NCI-H2196 treated with DMSO at 0.1 percent for 48 hours (cell line): Measurements from ENCODE around the gene AKAP13.
"Not testable (repeated sequence)": the region's sequence is repeated elsewhere in the genome, so short reads cannot be mapped to it uniquely, and the experiment has no call there.

Experiments
- DNase-seq: peaks from one replicate; lab custom pipeline; 2025; ENCODE audit not compliant: unreplicated experiment; lab: John Stamatoyannopoulos, UW

AKAP13 gene

DNA sequence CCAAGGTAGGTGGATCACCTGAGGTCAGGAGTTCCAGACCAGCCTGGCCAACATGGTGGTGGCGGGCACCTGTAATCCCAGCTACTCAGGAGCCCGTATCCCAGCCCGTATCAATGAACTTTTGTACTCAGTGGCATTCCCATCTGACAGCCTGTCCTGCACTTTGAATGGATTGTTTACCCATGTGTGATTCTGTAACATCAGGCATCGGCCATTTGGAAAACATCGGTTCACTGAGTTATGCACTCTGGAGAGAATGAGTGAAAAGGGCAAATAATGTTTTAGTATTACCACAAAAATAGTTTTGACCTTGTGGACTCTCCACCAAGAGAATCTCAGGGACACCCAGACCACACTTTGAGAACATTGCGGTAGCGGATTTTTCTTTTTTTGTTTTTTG lies 400.7 kb downstream of the AKAP13 start:
- no peak for DNase-seq

DNA sequence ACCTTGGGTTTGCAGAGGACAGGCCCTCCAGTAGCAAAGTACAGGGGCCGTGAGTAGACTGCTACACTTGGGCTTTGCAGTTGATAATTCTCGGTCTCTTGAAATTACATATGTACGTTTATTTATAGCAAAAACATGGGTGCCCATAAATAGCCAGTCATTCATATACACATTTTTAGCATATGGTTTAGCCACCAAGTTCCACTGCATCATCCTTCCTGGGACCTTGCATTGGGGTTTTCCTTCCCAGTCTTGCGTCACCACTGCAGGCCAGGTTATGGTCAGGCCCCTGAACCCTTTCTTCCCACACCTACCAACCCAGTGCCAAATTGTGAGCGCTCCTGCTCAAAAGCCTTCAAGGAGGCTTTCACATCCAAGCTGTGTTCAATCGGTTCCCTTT lies 401.7 kb downstream of the AKAP13 start:
- no peak for DNase-seq

DNA sequence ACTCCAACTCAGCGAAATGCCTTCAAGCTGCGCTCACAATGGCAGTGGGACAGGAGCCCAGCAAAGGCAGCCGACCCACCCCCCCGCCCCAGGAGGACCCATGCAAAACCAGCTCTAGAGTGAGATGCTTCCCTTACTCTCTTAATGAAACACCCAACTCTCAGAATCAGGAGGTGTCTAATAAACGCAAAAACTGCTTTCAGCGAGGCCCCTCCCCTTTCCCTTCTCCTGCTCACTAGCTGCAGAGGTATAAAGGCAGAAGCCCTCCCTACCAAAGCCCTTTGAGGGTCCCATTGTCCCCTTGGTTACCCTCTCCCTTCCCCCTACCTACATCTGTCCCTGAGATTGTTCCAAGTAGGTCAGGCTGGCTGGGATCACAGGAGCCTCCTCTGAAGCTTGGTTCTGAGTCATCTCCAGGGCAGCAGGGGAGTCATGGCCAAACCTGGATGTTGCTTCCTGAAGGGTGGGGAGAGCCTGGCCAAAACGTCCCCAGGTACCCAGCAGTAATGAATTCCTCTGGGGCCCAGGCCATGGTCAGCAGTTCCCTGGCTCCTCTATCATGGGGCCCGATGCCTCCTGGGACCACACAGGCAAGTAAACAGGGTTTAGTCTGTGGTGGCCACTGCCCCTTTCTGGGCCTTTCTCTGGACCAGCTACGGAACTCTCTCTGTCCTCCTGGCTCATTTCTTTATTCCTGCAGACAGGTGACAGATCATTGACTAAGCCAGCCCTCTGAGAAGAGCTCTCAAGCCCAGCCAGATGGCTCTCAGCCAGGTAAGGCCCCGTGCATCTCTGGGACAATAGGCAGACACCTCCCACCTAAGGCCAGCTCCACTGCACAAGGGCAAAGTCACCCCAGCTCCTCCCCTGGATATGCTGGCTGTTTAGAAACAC lies 405.7 kb downstream of the AKAP13 start:
- DNase-seq: peak; percentile 60

DNA sequence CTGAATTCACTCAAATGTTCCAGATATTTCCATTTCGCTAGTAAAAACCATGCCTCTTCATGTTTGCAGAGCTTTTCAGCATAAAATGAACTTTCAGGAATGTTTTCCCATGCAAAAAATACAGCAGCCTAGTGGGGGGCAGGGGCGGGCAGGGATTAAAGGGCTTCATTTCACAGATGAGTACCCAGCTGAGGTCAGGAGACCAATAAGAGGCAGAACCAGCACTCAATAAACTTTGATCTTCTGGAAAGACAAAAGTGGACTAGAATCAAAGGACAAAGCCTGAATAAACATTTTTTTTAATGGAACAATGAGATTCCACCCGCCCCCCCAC lies 406.3 kb downstream of the AKAP13 start:
- no peak for DNase-seq

DNA sequence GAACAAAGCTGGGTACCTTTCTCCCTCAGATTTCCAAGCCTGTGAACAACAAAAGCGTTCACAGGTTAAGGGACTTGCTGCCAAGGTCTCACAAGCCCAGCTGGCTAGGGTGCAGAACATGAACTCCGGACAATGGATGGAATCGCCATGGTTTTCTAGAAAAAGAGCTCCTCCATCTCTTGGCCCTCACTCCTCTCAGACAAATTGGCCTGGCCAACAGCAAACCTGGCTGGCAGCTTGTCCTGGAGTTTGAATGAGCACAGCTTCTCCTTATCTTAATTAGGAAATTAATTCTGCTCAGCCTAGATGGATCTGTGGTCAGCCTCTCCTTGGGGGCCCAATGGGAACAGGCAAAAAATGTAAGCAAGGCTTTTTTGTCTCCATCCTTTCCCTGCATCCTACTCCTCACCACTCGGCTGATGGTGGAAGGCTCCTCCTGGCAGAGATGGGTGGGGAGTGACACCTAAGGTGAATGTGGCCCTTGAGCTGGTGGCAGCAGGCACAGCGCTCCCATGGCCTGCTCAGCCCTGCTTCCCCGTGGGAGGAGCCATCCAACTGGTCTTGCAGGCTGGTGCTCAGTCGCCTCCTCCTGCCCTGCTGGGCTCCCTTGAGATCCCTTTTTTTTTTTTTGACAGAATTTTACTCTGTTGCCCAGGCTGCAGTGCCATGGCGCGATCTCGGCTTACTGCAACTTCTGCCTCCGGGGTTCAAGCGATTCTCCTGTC lies 408.5 kb downstream of the AKAP13 start:
- no peak for DNase-seq

DNA sequence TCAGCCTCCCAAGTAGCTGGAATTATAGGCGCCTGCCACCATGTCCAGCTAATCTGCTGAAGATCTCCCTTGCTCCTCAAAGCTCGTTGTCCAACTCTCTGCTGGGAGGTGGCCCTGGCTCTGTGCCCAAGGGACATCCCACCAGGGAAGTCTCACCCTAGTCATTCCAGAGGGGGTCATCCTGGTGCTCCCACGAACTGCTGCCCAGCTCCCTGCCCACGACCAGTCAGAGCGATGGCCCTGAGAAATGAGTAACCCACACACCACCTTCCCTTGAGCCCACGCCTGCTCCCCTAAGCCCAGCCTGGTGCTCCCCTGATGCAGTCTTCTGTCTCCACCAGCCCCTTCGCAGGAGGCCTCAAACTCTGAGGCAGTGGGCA lies 409.1 kb downstream of the AKAP13 start:
- DNase-seq: no peak

DNA sequence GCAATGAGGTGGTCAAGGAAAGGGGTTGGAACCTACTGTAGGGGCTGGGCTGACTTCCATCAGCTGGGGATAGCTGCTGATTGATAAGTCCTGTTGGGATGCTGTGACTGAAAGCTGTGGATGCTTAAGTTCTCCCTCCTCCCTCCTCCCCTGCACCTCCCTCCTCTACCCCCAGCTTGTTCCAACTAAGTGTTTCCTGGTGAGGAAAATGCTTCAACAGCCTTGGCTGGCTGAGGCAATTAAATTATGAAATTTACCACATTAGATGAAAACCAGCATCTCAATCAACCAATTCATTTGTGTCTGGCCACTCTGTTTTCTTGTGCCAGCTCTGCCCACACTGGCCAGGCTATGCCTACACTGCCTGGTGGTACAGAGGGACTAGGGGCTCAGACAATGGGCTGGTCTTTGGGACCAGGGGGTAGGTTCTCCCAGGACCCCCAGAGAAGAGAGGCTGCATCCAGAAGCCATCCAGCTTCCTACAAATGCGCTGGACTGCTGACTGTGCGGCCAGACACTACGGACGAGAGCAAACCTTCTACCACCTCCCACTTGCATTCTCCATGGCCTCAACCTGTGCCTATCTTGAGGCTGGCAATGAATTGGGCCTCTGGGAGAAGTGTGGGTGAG lies 411.8 kb downstream of the AKAP13 start:
- DNase-seq: no peak

DNA sequence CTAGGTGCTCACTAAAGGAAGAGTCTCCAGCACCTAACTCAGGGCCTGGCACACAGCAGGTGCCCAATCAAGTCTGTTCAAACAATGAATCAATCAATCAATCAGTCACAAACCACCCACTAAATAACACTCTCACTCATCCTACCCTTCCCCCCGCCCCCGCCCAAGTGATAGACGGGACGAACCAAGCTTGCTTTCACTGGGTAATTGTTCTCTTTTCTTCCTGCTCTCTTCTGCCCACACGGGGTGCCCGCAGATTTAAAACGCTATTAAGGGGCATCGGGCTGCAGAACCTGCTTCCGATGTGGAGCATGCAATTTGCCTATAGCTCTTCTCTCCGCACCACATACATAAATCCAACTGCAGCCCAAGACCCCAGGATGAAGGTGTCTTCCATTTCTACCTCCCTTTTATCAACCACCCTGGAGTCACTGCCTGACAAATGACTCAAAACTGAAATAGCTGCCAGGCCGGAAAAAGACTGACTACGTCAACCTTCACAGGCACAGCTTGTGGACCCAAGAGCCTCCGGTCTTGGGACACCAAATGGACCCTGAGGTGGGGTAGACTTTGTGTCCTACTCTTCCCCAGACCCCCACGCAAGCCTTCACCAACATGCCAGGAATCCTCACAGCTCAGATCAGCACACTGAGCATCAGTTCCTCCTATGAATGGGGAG lies 412.6 kb downstream of the AKAP13 start:
- no peak for DNase-seq

DNA sequence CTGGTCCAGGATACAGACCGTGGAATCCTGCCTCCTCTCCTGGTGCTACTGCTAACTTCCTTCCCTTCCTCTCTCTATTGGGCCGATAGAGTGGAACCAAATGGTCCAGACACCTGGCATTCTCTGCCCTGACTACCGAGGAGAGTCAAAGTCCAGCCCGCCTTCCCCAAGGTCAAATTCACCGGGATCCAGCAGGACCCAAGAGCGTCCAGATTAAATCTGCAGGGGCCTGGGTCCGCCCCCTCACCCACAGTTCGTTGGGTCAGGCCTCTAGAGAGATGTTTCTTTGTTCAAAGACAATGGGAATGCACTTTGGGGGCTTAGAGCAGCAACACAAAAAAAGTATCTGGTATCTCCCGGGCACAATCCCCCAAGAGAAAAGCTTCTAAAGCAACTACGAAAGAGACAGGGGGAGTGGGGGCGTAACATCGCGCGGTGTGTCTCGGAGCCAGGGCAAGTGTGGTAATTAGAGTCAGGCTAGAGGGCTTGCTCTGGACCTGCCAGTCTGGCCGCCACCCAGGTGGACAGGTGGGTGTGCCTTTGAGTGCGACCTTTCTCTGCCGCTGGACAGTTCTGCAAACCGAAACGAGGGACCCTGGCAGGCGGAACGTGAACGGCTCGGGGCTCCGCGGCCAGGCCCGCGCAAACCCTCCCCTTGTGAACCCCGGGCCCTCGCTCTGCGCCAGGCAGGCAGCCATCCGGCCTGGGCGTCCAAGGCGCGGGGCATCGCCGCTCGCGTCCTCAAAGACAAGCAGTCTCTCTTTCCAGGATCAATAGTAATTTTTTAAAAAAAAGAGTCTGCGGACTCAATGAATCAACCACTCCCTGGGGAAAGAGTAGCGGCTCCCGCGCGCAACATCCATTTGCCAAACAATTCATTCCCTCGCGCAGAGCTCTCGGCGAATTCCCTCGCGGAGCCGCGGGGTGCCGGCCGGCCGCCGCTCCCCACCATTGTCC lies 413.5 kb downstream of the AKAP13 start:
- DNase-seq: no peak

DNA sequence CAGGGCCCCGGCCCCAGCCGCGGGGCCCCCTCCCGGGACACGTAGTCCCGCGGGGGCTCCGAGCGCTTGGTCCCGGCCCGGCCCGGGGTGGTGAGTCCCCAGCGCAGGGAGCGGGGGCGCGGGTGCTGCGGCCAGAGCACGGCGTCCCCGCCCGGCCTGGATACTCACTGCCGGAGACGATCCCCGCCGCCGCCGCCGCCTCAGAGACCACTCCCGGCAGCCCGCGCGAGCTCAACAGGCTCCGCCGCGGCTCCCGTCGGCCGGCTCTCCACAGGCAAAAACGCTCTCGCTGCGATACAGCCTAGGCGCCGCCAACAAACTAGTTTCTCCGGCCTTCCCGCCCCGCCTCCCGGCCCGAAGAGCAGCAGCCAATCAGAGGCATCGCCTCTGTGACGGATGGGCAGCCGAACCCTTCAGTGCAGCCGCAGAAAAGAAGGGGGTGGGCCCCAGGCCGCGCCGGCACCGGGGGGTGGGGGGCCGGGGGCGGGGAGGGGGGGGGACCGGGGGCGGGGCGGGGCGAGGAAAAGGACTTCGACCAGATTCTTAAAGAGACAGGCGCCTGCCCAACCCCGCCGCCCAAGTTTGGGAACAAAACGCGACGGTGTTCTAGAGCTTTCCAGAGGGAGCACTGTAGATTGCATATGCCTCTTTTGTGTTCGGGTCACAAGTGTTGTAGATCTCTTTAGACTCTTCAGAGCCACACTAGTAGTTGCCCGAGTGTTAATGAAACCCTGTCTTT lies 414.4 kb downstream of the AKAP13 start, which contains the start of gene KLHL25:
Gene KLHL25, minus strand, starts transcription at position 328 of the 739 bp plus-strand sequence. CDS start 25,115 bp downstream, outside the sequence.
- DNase-seq: peak; percentile 68

DNA sequence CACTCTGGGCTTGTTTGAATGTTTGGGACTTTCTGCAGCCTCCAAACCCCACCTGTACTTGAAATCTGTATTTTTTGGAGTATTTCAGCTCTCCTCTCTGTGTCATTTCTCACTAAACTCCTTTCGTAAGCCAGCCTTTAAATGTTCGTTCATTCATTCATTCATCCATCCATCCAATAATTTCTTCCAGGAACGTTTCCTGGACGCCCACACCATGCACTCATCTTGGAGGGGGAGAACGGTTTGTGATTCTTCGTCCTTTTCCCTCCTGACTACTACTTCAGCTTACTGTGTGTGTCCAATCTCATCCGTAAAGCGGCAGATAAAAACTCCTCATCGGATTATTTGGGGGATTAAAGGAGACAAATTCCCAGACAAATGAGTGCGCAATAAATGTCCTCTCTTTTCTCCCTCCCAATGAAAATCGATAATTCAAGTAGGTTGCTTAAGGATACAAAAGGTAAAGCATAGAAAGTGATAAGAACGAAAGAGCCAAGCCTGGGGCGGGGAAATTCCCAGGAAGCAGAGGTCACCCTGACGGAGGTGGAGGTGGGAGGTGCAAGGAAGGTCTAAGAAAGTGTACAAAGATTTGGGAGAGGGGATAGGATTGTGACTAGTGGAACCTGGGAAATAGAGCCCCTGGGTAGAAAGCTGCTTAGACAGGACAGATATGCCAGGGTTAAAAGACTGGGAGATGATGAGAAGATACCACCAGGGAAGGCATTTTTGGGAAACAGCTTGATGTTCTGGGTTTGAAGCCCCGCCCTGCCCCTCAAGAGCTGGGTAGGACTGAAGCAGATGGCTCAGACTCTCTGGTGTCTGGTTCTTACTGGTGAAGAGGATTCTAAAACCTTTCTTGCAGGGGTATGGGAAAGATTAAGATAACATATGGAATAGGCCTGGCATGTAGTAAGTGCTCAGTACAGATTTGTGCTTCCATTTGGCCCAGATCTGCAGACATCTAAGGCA lies 415.2 kb downstream of the AKAP13 start:
- DNase-seq: no peak

DNA sequence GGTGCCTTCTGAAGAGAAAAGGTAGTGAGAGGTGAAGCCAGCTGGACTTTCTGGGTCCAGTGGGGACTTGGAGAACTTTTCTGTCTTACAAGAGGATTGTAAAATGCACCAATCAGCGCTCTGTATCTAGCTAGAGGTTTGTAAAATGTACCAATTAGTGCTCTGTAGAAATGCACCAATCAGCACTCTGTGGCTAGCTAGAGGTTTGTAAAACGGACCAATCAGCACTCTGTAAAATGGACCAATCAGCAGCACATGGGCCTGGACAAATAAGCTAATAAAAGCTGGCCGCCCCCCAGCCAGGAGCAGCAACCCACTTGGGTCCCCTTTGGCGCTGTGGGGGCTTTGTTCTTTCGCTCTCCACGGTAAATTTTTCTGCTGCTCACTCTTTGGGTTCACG lies 416.0 kb downstream of the AKAP13 start:
- not testable (repeated sequence) for DNase-seq
